Islet precursor cell (in vitro differentiated cells): ENCODE data around the gene CNGA3.
"Not testable (repeated sequence)": the region's sequence is repeated elsewhere in the genome, so short reads cannot be mapped to it uniquely, and the experiment has no call there.

Experiments used
- DNase-seq: peaks from one replicate; pipeline ENCODE4 v3.0.0-alpha.2; 2018

The CNGA3 gene

GRCh38 chr2:98346311-98347236, at the start of gene CNGA3:
Gene CNGA3 (plus strand): TSS chr2:98346456. CDS start chr2:98369976, 23,520 bp downstream.
- peak; percentile 81 for DNase-seq

- no peak for DNase-seq
Observed at GRCh38 chr2:98297817-98298682, 48.2 kb upstream of the CNGA3 start.

- no peak for DNase-seq
Observed at GRCh38 chr2:98298683-98299164, 47.5 kb upstream of the CNGA3 start.

DNA sequence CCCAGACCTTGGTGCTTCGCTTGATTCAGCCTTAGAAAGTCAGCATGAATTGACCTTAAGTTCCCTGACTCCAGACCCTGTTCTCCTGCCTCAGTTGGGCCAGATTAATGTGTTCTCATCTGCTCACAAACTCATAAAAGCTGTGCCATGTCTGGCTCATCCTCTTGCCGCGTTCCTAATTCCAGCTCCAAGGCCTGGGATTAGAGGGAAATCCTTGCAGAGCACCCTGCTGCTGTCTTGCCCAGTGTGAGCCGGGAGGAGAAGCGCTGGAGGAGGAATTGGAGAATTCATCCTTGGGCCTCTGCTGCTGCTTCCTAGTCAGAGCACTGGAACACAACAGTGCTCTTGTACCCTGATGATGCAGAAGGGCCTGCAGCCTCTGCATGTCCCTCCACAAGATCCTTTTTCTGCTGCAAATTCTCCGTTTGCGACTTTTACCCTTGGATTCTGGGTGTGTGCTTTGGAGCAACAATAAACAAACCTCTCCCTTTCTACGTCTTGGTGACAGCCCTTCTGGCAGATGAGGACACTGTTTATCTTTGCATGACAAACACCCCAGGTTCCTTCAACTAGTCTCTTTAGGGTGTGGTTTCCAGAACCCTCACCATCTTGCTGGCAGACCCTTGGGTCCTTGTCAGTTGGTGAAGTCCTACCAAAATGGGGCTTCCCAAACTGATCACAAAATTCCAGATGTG, 46.9 kb upstream of the CNGA3 start:
- no peak for DNase-seq

GRCh38 chr2:98300141-98300874, 45.9 kb upstream of the CNGA3 start:
- no peak for DNase-seq

GRCh38 chr2:98301469-98301868, 44.8 kb upstream of the CNGA3 start:
- DNase-seq: no peak

DNA sequence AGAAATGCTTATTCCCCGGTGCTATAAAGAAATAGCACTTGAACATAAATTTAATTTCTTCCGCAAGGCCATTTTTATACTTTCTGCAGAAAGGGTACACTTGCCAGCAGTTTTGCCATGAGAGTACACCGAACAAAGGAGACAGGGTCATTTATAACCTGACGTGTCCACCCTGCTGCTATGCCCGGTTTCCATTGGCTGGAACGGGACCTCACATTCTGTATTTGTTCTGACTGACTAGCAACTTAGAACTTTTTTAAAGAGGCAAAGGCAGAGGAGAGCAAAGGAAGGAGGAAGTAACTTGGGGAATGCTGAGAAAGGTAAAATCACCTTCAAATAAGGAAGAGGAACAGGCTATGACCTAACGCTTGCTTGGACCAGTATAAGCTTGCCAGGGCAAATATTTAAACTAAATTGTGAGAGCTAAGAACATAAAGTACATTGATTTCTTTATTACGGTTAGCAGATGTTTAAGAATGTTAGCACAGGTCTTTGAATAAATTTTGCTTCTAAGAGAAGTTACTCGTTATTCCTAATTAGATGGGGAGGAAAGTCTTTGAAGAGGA, 39.0 kb upstream of the CNGA3 start:
- DNase-seq: not testable (repeated sequence)

- no peak for DNase-seq
Observed at GRCh38 chr2:98308068-98308467, 38.2 kb upstream of the CNGA3 start.

DNA sequence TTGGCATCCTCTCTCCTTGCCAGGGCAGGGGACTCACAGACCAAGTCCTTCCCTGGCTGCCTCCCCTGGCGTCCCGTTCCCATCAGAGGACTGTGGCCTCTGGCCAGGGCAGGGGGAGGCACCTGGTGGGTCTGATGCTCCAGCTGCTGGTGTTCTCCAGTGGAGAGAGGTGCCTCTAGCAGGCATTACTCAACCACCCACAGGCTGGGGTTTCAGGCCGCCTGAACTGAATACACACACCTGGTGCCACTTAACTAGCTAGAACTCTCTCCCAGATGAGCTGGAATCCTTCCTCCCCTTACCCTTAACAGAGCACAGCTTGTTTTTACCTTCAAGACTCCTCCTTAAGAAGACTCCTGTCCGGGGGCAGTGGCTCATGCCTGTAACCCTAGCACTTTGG, 37.7 kb upstream of the CNGA3 start:
- DNase-seq: no peak

- no peak for DNase-seq
Observed at GRCh38 chr2:98309580-98309979, 36.7 kb upstream of the CNGA3 start.

DNA sequence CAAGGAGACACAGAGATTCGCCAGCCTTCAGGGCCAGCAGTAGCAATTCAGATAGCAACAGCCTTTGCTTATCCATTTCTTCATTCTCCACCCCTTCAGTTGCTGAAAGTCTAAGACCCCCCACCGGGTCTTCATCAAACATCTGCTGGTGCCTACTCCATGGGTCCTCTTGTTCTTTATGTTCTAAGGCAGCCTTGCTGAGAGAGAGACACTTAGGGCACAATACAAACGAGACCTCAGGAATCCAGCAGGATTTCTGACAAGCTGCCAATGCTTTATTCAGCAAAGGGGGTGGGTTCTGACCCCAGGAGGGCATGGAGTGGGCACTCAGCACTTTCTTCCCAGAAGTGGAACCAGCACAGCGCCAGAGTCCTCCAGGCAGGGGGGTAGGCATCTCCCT, 36.2 kb upstream of the CNGA3 start:
- no peak for DNase-seq

DNA sequence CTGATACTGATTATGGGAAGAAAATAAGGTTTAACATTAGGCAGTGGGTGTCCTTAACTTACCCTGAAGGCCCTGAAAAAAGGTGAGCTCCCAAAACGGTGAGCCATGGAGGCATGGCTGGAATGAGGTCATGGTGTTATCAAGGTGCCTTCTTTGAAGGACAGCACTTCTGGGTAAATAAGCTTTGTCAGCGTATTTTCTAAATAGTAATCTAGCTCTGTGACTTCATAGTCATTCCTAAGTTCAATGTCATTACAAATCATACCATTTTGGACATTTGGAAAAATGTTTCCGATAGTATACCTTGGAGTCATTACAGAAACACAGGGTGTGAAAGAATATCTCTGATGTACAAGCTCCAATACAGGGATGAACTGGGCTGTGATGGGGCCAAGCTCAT, 35.2 kb upstream of the CNGA3 start:
- DNase-seq: no peak

GRCh38 chr2:98311771-98312545, 34.3 kb upstream of the CNGA3 start:
- no peak for DNase-seq

- no peak for DNase-seq
Observed at GRCh38 chr2:98313492-98314250, 32.6 kb upstream of the CNGA3 start.

DNA sequence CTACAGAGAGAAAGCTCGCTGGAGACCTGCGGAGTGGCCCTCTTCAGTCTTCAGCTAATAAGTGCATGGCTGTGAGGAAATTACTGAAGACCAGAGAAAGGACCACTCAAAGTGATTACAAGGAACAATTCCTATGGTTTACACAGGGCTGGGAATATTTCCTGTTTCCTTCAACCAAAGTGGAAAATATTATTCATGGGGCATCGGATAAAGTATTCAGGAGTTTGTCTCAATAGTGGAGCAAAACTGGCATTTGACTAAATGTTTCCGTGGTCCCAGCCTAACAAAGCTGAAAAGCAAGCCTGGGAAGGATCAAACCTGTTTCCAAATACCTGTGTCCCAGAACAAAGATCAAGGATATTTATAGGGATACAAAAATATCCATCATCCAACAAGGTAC, 32.0 kb upstream of the CNGA3 start:
- no peak for DNase-seq

GRCh38 chr2:98315957-98316356, 30.3 kb upstream of the CNGA3 start:
- DNase-seq: no peak

DNA sequence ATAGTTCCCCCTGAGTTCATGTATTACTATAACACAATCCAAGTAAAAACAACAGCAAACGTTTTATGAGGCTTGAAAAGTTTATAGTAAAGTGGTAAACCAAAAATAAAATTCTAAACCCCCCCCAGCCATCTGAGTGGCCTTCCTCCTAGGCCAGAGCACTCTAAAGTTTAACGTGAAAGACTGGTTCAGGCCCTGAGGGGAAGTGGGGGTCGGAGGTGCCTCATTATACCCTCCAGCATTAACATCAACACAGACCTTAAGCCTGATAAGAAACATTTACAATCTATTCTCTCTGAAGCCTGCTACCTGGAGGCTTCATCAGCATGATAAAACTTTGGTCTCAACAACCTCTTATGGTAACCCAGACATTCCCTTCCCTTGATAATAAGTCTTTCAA, 29.0 kb upstream of the CNGA3 start:
- DNase-seq: no peak

GRCh38 chr2:98320171-98320570, 26.1 kb upstream of the CNGA3 start:
- DNase-seq: not testable (repeated sequence)

- DNase-seq: no peak
Observed at GRCh38 chr2:98324181-98324580, 22.1 kb upstream of the CNGA3 start.

DNA sequence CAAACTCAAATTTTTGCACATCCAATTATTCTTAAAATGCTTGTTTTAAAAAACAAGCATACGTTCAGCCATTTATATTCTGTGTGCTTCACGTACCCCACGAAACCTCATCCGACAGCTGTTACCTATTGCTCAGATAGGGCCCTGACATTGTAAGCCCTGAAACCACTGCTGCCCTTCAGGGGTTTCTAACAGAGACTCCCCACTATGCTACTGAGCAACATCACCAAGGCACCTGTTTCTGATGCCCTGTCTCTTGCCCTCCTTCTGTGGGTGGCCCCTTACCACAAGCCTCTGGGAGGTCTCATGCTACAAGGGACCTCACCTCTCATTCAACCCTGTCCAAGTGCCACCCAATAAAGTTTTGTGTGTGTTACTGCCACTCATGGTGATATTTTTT, 18.5 kb upstream of the CNGA3 start:
- DNase-seq: no peak
